Rectal smooth muscle tissue (tissue), 1 donor: ENCODE measurements around the gene SCN3B.

Experiments used
- H3K27ac ChIP-seq: one replicate; pipeline ENCODE4 v1.7.0; 2013; ENCODE audit warnings: low read depth, low read length, inconsistent platforms
- H3K27me3 ChIP-seq: one replicate; pipeline ENCODE4 v1.7.0; 2013; ENCODE audit warnings: low read length; ENCODE audit not compliant: control insufficient read depth, insufficient read depth
- H3K36me3 ChIP-seq: one replicate; pipeline ENCODE4 v1.7.0; 2013; ENCODE audit warnings: low read length; ENCODE audit not compliant: control insufficient read depth, insufficient read depth
- H3K4me1 ChIP-seq: one replicate; pipeline ENCODE4 v1.7.0; 2013; ENCODE audit warnings: low read length; ENCODE audit not compliant: control insufficient read depth, insufficient read depth
- H3K4me3 ChIP-seq: one replicate; pipeline ENCODE4 v1.7.0; 2013; ENCODE audit warnings: low read length
- H3K9ac ChIP-seq: one replicate; pipeline ENCODE4 v1.7.0; 2013; ENCODE audit warnings: low read length

SCN3B gene

GRCh38 chr11:123588117-123588863 lies 66.1 kb downstream of the SCN3B start:
- Histone ChIP-seq H3K9ac (no peak overlapping the region), H3K36me3 (no peaks in the 10 kb centered on the region), H3K27ac (no peak overlapping the region), H3K27me3 (no peaks in the 10 kb centered on the region), H3K4me3 (no peak overlapping the region), H3K4me1 (no peaks in the 10 kb centered on the region)

- H3K36me3 ChIP-seq = no peaks in the 10 kb centered on the region
- H3K27ac ChIP-seq = no peak overlapping the region
- H3K4me1 ChIP-seq = no peaks in the 10 kb centered on the region
- no peak overlapping the region for H3K9ac ChIP-seq
- H3K4me3 ChIP-seq = no peak overlapping the region
- no peaks in the 10 kb centered on the region for H3K27me3 ChIP-seq
Measured at GRCh38 chr11:123587559-123587958, 66.9 kb downstream of the SCN3B start.

GRCh38 chr11:123587044-123587443 lies 67.4 kb downstream of the SCN3B start:
- H3K9ac ChIP-seq = no peak overlapping the region
- no peaks in the 10 kb centered on the region for H3K36me3 ChIP-seq
- no peak overlapping the region for H3K4me3 ChIP-seq
- H3K4me1 ChIP-seq = no peaks in the 10 kb centered on the region
- H3K27me3 ChIP-seq = no peaks in the 10 kb centered on the region
- no peak overlapping the region for H3K27ac ChIP-seq

- Histone ChIP-seq H3K27ac (no peak overlapping the region), H3K9ac (no peak overlapping the region), H3K4me3 (no peak overlapping the region), H3K4me1 (no peaks in the 10 kb centered on the region), H3K27me3 (no peaks in the 10 kb centered on the region), H3K36me3 (no peaks in the 10 kb centered on the region)
Measured at GRCh38 chr11:123586568-123586967, 67.9 kb downstream of the SCN3B start.

- Histone ChIP-seq H3K4me3 (no peak overlapping the region), H3K27me3 (no peaks in the 10 kb centered on the region), H3K9ac (no peak overlapping the region), H3K27ac (no peak overlapping the region), H3K36me3 (no peaks in the 10 kb centered on the region), H3K4me1 (no peaks in the 10 kb centered on the region)
Measured at GRCh38 chr11:123585706-123586105, 68.7 kb downstream of the SCN3B start.

GRCh38 chr11:123585206-123585605 lies 69.2 kb downstream of the SCN3B start:
- Histone ChIP-seq H3K9ac (no peak overlapping the region), H3K36me3 (no peaks in the 10 kb centered on the region)

GRCh38 chr11:123584737-123585136 lies 69.7 kb downstream of the SCN3B start:
- Histone ChIP-seq H3K36me3 (no peaks in the 10 kb centered on the region), H3K4me3 (no peak overlapping the region), H3K9ac (no peak overlapping the region), H3K27me3 (no peaks in the 10 kb centered on the region), H3K27ac (no peak overlapping the region), H3K4me1 (no peaks in the 10 kb centered on the region)

More at GRCh38 chr11:123585206-123585605, 69.2 kb downstream of the SCN3B start:
- Histone ChIP-seq H3K27ac (no peak overlapping the region), H3K27me3 (no peaks in the 10 kb centered on the region), H3K4me1 (no peaks in the 10 kb centered on the region), H3K4me3 (no peak overlapping the region)

GRCh38 chr11:123584186-123584585 lies 70.2 kb downstream of the SCN3B start:
- Histone ChIP-seq H3K27me3 (no peaks in the 10 kb centered on the region), H3K4me1 (no peaks in the 10 kb centered on the region), H3K4me3 (no peak overlapping the region), H3K36me3 (no peaks in the 10 kb centered on the region), H3K27ac (no peak overlapping the region), H3K9ac (no peak overlapping the region)

- no peak overlapping the region for H3K27ac ChIP-seq
- no peaks in the 10 kb centered on the region for H3K27me3 ChIP-seq
- no peaks in the 10 kb centered on the region for H3K4me1 ChIP-seq
- H3K4me3 ChIP-seq = no peak overlapping the region
- no peaks in the 10 kb centered on the region for H3K36me3 ChIP-seq
- no peak overlapping the region for H3K9ac ChIP-seq
Measured at GRCh38 chr11:123582992-123583504, 71.4 kb downstream of the SCN3B start.

- no peaks in the 10 kb centered on the region for H3K27me3 ChIP-seq
- no peaks in the 10 kb centered on the region for H3K36me3 ChIP-seq
- H3K4me3 ChIP-seq = no peak overlapping the region
- H3K4me1 ChIP-seq = no peaks in the 10 kb centered on the region
- no peak overlapping the region for H3K27ac ChIP-seq
- H3K9ac ChIP-seq = no peak overlapping the region
Measured at GRCh38 chr11:123581651-123582399, 72.6 kb downstream of the SCN3B start.

GRCh38 chr11:123580557-123581275 lies 73.7 kb downstream of the SCN3B start:
- Histone ChIP-seq H3K27ac (no peak overlapping the region), H3K9ac (no peak overlapping the region), H3K4me1 (no peaks in the 10 kb centered on the region), H3K4me3 (no peak overlapping the region), H3K36me3 (no peaks in the 10 kb centered on the region), H3K27me3 (no peaks in the 10 kb centered on the region)

- Histone ChIP-seq H3K27ac (no peak overlapping the region), H3K9ac (no peak overlapping the region), H3K36me3 (no peaks in the 10 kb centered on the region), H3K27me3 (no peaks in the 10 kb centered on the region), H3K4me3 (no peak overlapping the region), H3K4me1 (no peaks in the 10 kb centered on the region)
Measured at GRCh38 chr11:123580137-123580536, 74.3 kb downstream of the SCN3B start.
